Measurements from ENCODE around the gene ZMIZ2.

Gene ZMIZ2

GRCh38 chr7:44754802-44755697 lies 6.4 kb downstream of the ZMIZ2 start:
- no peaks in the 10 kb centered on the region for H3K27me3 ChIP-seq (ENCODE audit: insufficient read depth, poor library complexity, severe bottlenecking)
- TF ChIP-seq CTCF (IDR thresholded peaks at IDR 0.05; ENCODE audit: poor library complexity, severe bottlenecking): no peak
- no peak for DNase-seq (ENCODE audit: low spot score)
- no peaks in the 10 kb centered on the region for H3K9me3 ChIP-seq (ENCODE audit: severe bottlenecking)
- H3K4me1 ChIP-seq (ENCODE audit: insufficient read depth, poor library complexity, severe bottlenecking): peaks cover 8% of the 10 kb centered on the region
- no peak overlapping the region for H3K4me3 ChIP-seq (ENCODE audit: severe bottlenecking)
- ATAC-seq (ENCODE audit: low read depth): 0 out of 3 replicates have a peak, but pooled peaks have one; percentile 24
- H3K27ac ChIP-seq (ENCODE audit: poor library complexity, severe bottlenecking): no peak overlapping the region
- H3K36me3 ChIP-seq (ENCODE audit: low read depth): peaks cover 45% of the 10 kb centered on the region

GRCh38 chr7:44755698-44756627 lies 7.3 kb downstream of the ZMIZ2 start:
- no peaks in the 10 kb centered on the region for H3K9me3 ChIP-seq (ENCODE audit: severe bottlenecking)
- H3K4me1 ChIP-seq (ENCODE audit: insufficient read depth, poor library complexity, severe bottlenecking): peaks cover 8% of the 10 kb centered on the region
- H3K36me3 ChIP-seq (ENCODE audit: low read depth): peaks cover 37% of the 10 kb centered on the region
- H3K4me3 ChIP-seq (ENCODE audit: severe bottlenecking): no peak overlapping the region
- ATAC-seq (ENCODE audit: low read depth): no peak
- H3K27ac ChIP-seq (ENCODE audit: poor library complexity, severe bottlenecking): no peak overlapping the region
- no peak for TF ChIP-seq CTCF (IDR thresholded peaks at IDR 0.05; ENCODE audit: poor library complexity, severe bottlenecking)
- no peak for DNase-seq (ENCODE audit: low spot score)
- no peaks in the 10 kb centered on the region for H3K27me3 ChIP-seq (ENCODE audit: insufficient read depth, poor library complexity, severe bottlenecking)

DNA sequence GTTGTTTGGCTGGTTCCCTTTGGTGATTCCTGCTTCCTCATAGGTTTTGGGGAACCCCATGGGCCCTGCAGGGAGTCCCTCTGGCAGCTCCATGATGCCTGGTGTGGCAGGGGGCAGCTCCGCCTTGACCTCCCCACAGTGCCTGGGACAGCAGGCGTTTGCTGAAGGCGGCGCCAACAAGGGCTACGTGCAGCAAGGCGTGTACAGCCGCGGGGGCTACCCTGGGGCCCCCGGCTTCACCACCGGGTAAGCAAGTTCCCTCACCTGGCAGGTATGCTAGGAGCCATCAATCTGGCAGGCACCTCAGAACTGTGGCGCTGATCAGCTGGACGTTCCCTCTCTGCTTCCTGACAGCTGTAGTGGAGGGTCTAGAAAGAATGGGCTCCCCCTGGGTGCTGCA lies 8.3 kb downstream of the ZMIZ2 start:
- TF ChIP-seq CTCF (IDR thresholded peaks at IDR 0.05; ENCODE audit: poor library complexity, severe bottlenecking): no peak
- Histone ChIP-seq H3K4me1 (ENCODE audit: insufficient read depth, poor library complexity, severe bottlenecking) (peaks cover 8% of the 10 kb centered on the region), H3K27ac (ENCODE audit: poor library complexity, severe bottlenecking) (no peak overlapping the region), H3K4me3 (ENCODE audit: severe bottlenecking) (no peak overlapping the region), H3K9me3 (ENCODE audit: severe bottlenecking) (no peaks in the 10 kb centered on the region), H3K27me3 (ENCODE audit: insufficient read depth, poor library complexity, severe bottlenecking) (no peaks in the 10 kb centered on the region), H3K36me3 (ENCODE audit: low read depth) (peaks cover 33% of the 10 kb centered on the region)
- ATAC-seq (ENCODE audit: low read depth) (no peak), DNase-seq (ENCODE audit: low spot score) (no peak)

- no peak for TF ChIP-seq CTCF (IDR thresholded peaks at IDR 0.05; ENCODE audit: poor library complexity, severe bottlenecking)
- Histone ChIP-seq H3K4me1 (ENCODE audit: insufficient read depth, poor library complexity, severe bottlenecking) (peaks cover 8% of the 10 kb centered on the region), H3K27me3 (ENCODE audit: insufficient read depth, poor library complexity, severe bottlenecking) (no peaks in the 10 kb centered on the region), H3K36me3 (ENCODE audit: low read depth) (peaks cover 35% of the 10 kb centered on the region), H3K27ac (ENCODE audit: poor library complexity, severe bottlenecking) (no peak overlapping the region), H3K4me3 (ENCODE audit: severe bottlenecking) (no peak overlapping the region), H3K9me3 (ENCODE audit: severe bottlenecking) (no peaks in the 10 kb centered on the region)
- ATAC-seq (ENCODE audit: low read depth) (no peak), DNase-seq (ENCODE audit: low spot score) (no peak)
Measured at GRCh38 chr7:44757311-44757710, 8.7 kb downstream of the ZMIZ2 start.

Data from RWPE2 (cell line).